Measurements from ENCODE around the gene KCNC1.

The KCNC1 gene

GRCh38 chr11:17692931-17693330 is 41.6 kb upstream of the KCNC1 start:
- Mint-ChIP-seq H3K27ac (no peak overlapping the region), H3K27me3 (ENCODE audit: low read depth) (peaks cover 63% of the 10 kb centered on the region), H3K36me3 (ENCODE audit: low read depth) (no peaks in the 10 kb centered on the region), H3K4me3 (no peak overlapping the region), H3K9me3 (no peaks in the 10 kb centered on the region), H3K4me1 (peaks cover 46% of the 10 kb centered on the region)
- no peak for TF ChIP-seq CTCF (IDR thresholded peaks at IDR 0.05; ENCODE audit: unreplicated experiment in 3 of 3)

GRCh38 chr11:17693531-17693930 is 41.0 kb upstream of the KCNC1 start:
- TF ChIP-seq CTCF (IDR thresholded peaks at IDR 0.05; ENCODE audit: unreplicated experiment in 3 of 3): no peak
- Mint-ChIP-seq H3K27me3 (ENCODE audit: low read depth) (peaks cover 66% of the 10 kb centered on the region), H3K36me3 (ENCODE audit: low read depth) (no peaks in the 10 kb centered on the region), H3K9me3 (no peaks in the 10 kb centered on the region), H3K4me1 (peaks cover 52% of the 10 kb centered on the region), H3K27ac (no peak overlapping the region), H3K4me3 (peak overlapping the region in 1 of 3 experiments; percentile 4)

GRCh38 chr11:17694494-17695110 is 40.0 kb upstream of the KCNC1 start:
- Mint-ChIP-seq H3K36me3 (ENCODE audit: low read depth) (no peaks in the 10 kb centered on the region), H3K4me1 (peaks cover 63% of the 10 kb centered on the region), H3K27me3 (ENCODE audit: low read depth) (peaks cover 73% of the 10 kb centered on the region), H3K27ac (no peak overlapping the region), H3K4me3 (peak overlapping the region in 2 of 3 experiments; percentile 57 to 72), H3K9me3 (no peaks in the 10 kb centered on the region)
- TF ChIP-seq CTCF (IDR thresholded peaks at IDR 0.05; ENCODE audit: unreplicated experiment in 3 of 3): no peak

- Mint-ChIP-seq H3K27ac (peak overlapping the region in 1 of 3 experiments; percentile 10), H3K4me1 (peaks cover 74% of the 10 kb centered on the region)
- TF ChIP-seq CTCF (IDR thresholded peaks at IDR 0.05; ENCODE audit: unreplicated experiment in 3 of 3): no peak
Measured at GRCh38 chr11:17695454-17696441, 38.8 kb upstream of the KCNC1 start.

GRCh38 chr11:17696741-17697140 is 37.8 kb upstream of the KCNC1 start:
- H3K27me3 Mint-ChIP-seq (ENCODE audit: low read depth): peaks cover 68% of the 10 kb centered on the region
- peak overlapping the region in 1 of 3 experiments; percentile 46 for H3K27ac Mint-ChIP-seq
- H3K9me3 Mint-ChIP-seq: no peaks in the 10 kb centered on the region
- H3K36me3 Mint-ChIP-seq (ENCODE audit: low read depth): no peaks in the 10 kb centered on the region
- peak overlapping the region in 2 of 3 experiments; percentile 10 to 31 for H3K4me3 Mint-ChIP-seq
- no peak for TF ChIP-seq CTCF (IDR thresholded peaks at IDR 0.05; ENCODE audit: unreplicated experiment in 3 of 3)
- peaks cover 78% of the 10 kb centered on the region for H3K4me1 Mint-ChIP-seq

More at GRCh38 chr11:17695454-17696441, 38.8 kb upstream of the KCNC1 start:
- peaks cover 73% of the 10 kb centered on the region for H3K27me3 Mint-ChIP-seq (ENCODE audit: low read depth)
- no peaks in the 10 kb centered on the region for H3K9me3 Mint-ChIP-seq
- H3K4me3 Mint-ChIP-seq: peak overlapping the region; percentile 57 to 72 (median 71)
- H3K36me3 Mint-ChIP-seq (ENCODE audit: low read depth): no peaks in the 10 kb centered on the region

Data from nephron (organoid).